HG02763 (cell line): Measurements from ENCODE around the gene CLECL1.
"Not testable (repeated sequence)": the region's sequence is repeated elsewhere in the genome, so short reads cannot be mapped to it uniquely, and the experiment has no call there.

Experiments
- ATAC-seq: cut with Tn5 transposase; IDR thresholded peaks from one replicate; pipeline ENCODE4 v1.9.1; 2021; ENCODE audit warnings: mild to moderate bottlenecking, moderate library complexity; ENCODE audit not compliant: unreplicated experiment

The CLECL1 gene

DNA sequence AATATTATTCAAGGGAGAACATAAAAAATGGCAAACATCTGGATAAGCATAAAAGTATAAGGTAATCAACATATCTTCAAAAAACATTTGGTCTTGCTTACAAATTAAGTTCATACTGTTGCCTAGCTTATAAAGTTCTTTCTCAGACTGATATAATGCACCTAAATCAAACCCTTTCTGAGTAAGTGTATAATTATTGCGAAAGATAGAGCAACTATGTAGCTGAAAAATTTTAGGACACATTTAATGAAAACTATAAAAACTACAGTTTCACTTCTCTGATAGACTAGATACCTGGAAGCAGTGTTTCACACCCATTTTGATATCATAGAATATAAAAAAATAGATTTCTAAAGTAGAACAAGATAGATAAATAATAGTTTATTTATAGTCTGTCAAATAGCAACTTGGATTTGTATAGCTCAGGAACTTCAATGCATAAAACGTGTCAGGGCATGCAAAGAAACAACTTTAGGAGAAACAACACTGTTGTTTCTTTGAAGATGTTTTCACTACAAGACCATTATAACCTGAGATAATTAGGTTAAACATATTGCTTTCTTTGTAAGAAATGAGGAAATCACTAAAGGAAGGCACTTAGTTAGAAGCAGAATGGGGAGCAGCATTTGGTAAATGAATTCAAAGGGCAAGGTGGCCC lies 7.6 kb downstream of the CLECL1 start:
- ATAC-seq: no peak

DNA sequence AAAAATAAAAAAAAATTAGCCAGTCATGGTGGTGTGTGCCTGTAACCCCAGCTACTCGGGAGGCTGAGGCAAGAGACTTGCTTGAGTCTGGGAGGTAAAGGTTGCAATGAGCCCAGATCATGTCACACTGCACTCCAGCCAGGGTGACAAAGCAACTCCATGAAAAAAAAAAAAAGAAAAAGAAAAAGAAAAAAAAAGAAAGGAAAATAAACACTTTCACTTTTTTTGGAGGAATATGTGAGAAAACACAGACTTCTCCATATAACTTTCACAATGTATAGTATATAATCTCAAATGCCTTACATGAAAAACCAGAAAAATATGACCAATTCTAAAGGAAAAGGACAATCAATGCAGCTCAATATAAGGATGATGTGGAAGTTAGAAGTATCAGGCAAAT lies 8.9 kb downstream of the CLECL1 start:
- ATAC-seq: no peak

DNA sequence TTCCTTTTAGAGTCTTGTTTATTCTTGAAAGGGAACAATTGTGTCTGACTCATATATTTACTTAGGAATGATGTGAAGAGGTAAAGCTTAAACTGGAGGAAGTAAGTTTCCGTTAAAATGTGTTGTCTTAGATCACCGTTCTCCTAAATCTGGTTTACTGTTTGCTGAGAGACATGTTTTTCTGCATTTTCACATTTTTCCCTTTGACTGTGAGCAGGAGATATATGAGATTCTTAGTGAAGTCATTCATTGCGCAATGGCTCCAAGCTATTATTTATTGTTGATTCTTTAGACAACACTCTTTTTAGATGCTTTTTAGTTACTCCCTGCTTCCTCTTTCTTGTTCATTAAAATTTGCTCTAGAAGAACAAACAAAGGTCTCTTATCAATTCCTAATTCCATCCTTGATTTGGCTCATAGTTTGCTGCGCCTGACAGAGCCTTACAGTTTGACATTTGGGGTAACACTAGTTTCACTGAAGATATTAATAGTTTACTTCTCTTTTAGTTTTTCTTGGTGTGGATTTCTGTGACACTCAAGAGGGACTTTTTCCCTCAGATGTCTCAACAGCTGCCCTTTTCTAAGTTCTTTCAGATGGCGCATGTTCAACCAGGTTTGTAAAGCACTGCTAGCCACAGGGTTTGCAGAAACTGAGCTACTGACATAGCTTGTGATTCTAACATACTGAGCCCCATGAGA lies 11.4 kb downstream of the CLECL1 start:
- ATAC-seq: peak; percentile 53

DNA sequence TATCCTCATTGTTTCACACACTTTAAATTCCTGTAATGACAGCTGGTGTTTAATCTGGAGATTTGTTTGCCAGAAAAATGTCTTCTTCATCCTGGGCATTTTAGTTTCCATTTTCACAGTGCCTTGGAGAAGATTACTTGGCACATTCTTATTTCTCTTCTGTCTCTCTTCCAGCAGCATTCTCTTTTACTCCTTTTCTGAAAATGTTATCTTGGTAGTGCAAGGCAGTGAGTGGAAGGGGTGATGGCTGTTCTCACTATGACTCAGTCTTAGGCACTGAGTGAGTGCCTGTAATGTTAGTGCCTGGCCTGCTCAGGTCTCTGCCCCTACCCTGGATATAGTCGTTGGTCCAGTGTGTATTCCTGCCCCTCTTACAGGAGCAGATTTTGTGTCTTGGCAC lies 13.1 kb downstream of the CLECL1 start:
- ATAC-seq: no peak

DNA sequence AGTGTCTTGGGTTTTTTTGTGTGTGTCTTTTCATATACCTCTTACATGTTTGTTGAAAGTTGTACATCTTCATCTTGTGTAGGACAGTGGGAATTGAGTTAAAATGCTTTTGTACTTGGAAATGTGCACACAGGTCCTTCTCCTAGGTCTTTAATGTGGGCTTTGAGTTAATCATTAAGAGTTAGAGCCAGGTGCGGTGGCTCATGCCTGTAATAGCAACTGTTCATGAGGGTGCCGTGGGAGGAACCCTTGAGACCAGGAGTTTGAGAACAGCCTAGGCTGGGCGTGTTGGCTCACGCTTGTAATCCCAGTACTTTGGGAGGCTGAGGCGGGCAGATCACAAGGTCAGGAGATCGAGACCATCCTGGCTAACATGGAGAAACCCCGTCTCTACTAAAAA lies 13.9 kb downstream of the CLECL1 start:
- ATAC-seq: no peak

DNA sequence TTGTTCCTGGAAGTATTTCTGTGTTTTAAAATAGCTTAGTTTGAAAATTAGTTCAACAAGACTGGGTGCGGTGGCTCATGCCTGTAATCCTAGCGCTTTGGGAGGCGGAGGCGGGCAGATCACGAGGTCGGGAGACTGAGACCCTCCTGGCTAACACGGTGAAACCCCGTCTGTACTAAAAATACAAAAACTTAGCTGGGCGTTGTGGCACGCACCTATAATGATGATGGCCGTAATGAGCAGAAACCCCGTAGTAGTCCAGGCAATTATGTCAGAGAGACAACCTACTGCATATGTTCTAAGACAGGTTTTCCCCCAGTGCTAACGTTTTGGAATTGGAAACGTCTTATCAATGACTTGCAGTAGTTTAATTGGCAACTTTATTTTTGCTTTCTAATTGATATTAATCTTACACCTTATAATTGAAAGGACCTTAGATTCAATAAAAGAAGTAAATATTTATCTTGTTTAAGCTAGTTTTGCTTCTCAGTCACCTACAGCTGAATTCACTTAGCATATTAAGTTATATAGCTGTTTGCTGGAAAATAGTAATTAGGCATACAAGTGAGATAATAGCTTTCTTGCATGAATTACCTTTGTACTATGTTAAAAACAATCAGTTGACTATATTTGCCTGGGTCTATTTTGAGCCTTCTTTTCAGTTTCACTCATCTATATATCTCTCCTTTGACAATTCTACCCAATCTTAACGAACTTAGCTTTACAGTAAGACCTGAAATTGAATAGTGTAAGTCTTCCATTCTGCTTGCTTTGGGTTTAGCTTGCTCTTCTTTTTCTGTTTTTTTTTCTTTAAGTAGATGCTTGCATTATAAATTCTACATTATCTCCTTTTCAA lies 15.6 kb downstream of the CLECL1 start:
- ATAC-seq: no peak

DNA sequence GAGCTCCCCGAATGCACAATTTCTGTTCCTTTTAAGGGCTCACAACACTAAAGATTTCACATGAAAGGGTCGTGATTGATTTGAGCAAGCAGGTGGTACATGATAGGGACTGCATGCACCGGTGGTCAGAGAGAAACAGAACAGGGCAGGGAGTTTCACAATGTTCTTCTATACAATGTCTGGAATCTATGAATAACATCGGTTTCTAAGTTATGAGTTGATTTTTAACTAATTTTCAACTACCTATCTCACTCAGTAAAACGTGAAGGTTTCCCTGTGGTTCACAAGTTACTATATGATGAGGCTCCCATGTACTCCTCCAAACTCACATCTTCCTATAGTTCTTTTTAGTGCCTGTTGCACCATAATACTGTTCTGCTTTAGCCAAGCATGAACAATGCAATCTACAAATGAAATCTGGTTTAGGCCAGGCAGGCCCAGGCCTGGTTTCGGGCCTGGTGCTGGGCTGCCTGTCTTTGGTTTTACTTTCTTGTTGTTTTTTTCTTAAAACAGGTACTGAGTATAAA lies 19.8 kb downstream of the CLECL1 start:
- peak; percentile 46 for ATAC-seq

DNA sequence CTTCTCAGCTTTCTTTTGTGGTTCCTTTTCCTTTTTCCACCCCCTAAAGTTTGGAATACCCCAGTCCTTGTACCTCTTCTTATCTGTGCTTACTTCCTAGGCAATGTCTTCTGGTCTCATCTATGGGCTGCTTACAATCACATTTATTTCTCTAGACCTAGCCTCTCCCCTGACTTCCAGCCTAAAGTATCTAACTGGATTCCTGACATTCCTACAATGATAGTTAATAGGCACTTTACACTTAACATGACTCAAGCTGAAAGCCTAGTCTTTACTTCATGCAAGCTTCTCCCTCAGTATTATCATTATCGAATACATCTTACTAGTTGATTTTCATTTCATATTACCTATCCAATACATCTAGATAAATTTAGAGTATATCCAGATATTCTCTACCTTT lies 21.2 kb downstream of the CLECL1 start:
- ATAC-seq: no peak

DNA sequence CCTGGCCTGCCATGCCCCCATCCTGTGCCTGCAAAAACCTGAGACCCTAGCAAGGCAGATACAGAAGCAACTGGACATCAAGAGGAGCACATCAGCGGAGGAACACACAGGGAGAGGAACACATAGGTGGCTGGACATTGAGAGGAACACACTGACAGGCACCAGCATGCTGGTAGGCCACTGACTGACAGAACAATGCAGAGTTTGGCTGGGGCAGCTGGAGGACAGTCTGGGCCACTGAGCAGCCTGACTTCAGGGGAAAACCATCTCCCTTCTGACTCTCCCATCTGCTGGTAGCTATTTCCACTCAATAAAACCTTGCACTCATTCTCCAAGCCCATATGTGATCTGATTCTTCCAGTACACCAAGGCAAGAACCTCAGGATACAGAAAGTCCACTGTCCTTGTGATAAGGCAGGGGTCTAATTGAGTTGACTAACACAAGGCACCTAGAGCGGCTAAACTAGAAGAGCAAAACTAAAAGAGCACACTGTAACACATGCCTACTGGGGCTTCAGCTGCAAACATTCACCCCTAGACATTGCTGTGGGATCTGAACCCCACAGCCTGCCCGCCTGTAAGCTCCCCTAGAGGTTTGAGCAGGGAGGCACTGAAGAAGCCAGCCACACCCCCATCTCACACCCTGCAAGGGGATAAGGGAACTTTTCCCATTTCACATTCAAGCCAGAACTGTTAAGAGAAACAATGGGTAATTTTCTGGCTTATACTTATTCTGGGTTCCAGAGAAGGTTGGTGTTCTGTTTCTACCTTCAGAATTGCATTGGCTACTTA lies 22.1 kb downstream of the CLECL1 start:
- ATAC-seq: no peak

DNA sequence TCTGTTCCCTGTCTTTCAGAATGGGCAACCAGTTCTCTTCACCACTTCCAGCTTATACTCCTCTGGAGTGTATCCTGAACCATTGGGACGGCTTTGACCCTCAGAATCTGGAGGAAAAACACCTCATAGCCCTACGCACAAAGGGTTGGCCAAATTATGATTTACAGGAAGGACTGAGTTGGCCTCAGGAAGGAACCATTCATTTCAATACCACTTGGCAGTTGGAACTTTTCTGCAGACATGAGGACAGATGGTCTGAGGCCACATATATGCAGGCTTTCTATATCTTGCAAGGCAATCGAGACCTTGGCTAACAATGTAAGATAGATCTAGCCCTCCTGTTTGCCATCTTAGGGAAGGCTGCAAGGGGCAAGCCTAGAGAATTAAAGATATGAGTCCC lies 24.0 kb downstream of the CLECL1 start:
- ATAC-seq: no peak

DNA sequence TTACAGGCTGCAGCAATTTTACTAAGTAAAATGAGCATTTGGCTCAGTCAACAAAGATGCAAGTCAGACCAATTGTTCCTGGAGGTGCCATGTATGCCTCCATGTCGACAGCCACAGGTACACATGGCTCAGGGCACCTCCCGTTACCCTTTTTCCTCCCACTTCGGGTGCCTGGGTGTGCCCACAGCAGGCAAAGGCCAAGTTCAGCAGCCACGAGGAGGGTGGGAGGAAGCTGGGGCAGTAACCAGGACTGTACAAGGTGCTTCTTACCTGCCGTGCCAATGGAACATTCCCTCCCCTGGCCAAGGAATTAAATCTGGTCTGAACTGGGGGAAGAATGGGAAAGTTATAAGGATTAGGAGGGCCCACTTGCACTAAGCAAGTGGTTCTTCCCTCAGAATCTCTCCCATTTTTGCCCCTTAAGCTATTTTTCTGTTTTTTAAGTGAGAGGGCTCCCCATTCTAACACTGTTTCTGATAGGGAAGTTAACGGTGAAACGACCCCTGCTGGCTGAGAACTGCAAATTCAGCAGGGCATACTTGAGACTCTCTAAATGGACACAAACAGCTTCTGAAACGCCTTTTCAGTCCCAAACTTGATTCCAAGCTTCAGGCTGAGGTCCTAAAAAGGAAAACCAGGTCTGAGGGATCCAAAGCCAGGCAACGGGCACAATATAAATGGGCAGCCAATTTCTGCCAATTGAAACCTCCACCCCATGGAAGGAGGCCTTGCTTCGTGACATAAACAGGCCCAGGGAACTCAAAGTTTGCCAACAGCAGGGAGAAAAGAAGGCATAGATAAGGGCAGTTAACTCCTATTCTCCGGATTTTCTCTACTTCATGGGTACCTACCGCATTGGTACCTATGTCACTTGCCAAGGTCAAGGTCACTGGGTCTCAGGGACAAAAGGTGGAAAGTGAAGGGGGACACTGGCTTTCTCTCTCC lies 24.8 kb downstream of the CLECL1 start:
- ATAC-seq: no peak

DNA sequence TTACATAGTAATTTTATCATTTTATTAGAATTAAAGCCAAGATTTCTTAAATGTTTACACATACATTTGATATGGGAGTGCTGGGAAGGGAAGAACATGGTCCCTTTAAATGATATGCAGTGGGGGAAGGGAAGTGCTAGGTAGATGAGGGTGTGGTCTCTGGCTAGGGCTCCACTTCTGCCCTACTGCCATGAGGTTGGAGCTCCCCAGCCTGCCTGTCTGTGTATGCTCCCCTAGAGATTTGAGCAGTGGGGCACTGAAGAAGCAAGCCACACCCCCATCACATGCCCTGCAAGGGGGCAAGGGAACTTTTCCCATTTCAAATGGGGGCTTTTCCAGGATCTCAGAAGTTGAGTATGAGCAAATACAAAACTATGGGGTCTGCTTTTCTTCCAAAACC lies 25.5 kb downstream of the CLECL1 start:
- no peak for ATAC-seq

DNA sequence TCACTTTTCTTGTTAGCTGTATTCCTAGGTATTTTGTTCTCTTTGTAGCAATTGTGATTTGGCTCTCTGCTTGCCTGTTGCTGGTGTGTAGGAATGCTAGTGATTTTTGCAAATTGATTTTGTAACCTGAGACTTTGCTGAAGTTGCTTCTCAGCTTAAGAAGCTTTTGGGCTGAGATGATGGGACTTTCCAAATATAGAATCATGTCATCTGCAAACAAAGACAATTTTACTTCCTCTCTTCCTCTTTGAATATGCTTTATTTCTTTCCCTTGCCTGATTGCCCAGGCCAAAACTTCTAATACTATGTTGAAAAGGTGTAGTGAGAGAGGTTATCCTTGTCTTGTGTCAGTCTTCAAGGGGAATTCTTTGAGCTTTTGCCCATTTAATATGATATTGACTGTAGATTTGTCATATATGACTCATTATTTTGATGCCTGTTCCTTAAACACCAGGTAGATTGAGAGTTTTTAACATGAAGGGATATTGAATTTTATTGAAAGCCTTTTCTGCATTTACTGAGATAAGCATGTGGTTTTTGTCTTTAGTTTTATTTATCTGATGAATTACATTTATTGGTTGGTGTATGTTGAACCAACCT lies 26.7 kb downstream of the CLECL1 start:
- ATAC-seq: no peak

DNA sequence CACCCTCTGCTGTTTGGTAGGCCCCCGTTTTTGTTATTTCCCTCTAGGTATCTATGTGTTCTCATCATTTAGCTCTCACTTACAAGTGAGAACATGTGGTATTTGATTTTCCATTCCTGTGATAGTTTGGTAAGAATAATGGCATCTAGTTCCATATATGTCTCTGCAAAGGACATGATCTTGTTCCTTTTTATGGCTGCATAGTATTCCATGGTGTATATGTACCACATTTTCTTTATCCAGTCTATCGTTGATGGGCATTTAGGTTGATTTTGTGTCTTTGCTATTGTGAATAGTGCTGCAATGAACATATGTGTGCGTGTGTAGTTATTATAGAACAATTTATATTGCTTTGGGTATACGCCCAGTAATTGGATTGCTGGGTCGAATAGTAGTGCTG lies 28.3 kb downstream of the CLECL1 start:
- not testable (repeated sequence) for ATAC-seq

DNA sequence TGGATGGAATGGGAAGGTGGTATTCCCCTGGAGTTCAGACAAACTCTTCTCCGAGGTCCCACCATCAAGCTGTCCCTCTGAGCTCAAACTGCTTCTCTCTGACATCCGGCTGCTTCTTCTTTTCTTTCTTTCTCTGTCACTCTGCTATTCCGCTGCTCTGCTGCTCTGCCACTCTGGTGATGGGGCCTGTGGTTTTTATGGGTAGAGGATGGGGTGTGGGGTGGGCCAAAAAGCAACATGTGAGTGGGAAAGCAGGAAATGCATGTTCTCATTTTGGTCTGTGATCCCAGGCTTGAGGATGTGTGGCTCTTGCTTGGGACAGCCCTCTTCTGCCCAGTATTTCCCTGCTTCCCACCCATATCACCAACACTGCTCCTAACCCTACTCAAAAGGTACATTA lies 30.6 kb downstream of the CLECL1 start:
- no peak for ATAC-seq

DNA sequence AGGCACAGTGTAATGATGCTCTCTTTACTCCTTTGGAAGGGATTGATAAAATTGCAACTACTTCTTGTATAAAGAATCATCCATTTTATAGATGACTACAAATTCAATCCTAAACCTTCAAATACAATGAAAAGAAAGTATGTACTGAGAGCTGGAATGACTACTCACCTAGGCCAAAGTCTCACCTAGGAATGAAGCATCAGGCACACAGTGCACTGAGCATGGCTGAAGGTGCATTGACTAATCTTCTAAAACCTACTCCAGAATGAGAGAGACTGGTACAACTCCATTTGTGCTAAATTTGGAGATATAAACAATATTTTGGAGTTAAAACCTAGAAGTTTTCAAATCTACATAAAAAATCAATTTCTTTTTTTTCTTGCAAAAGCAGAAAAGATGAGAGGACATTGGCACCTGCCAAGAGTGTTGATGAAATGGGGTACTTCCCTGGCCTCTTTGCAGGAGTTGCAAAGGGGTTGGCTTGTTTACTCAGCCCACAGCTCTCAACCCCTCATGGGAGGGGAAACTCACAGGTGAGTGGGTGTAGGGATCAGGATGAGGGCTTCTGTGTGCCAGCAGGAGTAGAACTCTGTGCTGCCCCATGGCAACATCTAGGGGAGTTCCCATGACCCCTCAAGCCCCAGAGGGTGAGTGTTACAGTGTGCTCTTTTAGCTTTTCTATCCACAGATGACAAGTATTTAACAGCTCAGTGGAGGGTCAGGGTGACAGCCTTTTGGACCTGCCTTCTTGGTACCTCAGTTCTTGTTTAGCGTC lies 31.3 kb downstream of the CLECL1 start:
- no peak for ATAC-seq

DNA sequence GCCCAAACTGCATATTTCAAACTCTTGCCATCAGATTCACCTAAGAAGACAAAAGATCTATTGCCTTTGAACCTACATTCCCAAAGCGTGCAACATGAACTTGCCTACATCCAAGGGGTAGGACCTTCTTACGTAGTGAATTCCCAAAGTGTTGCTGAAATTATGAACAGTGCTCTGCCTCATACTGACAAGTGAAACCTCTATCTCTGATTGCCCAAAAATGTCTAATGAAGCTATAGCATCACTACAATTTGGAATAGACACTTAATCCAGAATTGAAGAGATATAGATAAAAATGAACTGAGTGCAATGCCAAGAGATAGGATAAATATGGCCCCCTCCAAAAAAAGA lies 32.3 kb downstream of the CLECL1 start:
- ATAC-seq: no peak

DNA sequence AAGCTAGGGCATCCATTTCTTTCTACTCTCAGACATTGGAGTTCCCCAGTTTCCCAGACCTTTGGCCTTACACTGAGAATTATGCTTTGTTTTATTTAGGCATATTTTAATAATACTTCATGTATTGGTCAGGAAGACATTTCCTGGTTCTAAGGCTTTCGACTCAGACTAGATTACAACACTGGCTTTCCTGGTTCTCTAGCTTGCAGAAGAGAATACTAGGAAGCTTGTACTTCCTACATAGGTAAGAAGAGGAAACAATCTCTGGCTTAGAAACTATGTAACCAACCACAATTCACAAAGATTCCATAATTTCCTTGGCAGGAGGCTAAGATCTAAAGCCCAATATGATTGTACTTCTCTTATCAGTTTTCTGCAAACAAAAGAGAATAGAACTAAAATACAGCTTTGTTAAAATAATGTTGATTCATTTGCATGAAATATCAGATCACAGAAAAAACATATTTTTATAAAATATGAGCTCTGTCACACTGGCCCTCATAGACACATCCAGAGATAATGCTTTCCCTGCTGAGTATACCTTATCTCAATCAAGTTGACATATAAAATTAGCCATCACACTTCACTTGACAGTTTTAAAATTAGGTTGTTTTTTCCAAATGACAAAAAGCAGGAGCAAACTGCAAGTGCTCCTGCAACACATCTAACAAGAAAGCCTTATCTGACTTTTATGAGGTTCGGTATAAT lies 32.8 kb downstream of the CLECL1 start:
- no peak for ATAC-seq
